KMS-11 (cell line): ENCODE measurements around the gene TTLL11.

ENCODE experiments used
- H2AFZ ChIP-seq: fragments of 200-600 bp; sonication (generic); 2 replicates; pipeline ENCODE4 v1.6.1; 2016; ENCODE audit warnings: antibody characterized with exemption, mixed run types, low read depth
- H3K27ac ChIP-seq: fragments of 200-600 bp; sonication (generic); 2 replicates; pipeline ENCODE4 v1.6.1; 2016; ENCODE audit warnings: mild to moderate bottlenecking, mixed run types
- H3K27me3 ChIP-seq: fragments of 200-600 bp; sonication (generic); 2 replicates; pipeline ENCODE4 v1.6.1; 2017; ENCODE audit warnings: mild to moderate bottlenecking, low read depth, mixed run types, moderate library complexity; ENCODE audit not compliant: insufficient read depth
- H3K36me3 ChIP-seq: fragments of 200-600 bp; sonication (generic); 2 replicates; pipeline ENCODE4 v1.6.1; 2017; ENCODE audit warnings: mild to moderate bottlenecking, mixed run types; ENCODE audit not compliant: insufficient read depth
- H3K4me1 ChIP-seq: fragments of 200-600 bp; sonication (generic); 2 replicates; pipeline ENCODE4 v1.6.1; 2016; ENCODE audit warnings: mild to moderate bottlenecking, low read depth, mixed run types; ENCODE audit not compliant: poor library complexity, severe bottlenecking
- H3K4me2 ChIP-seq: fragments of 200-600 bp; sonication (generic); 2 replicates; pipeline ENCODE4 v1.7.0; 2016; ENCODE audit warnings: mild to moderate bottlenecking, mixed run types
- H3K4me3 ChIP-seq: fragments of 200-600 bp; sonication (generic); IDR thresholded peaks from 2 replicates; pipeline ENCODE4 v1.6.1; 2017; ENCODE audit warnings: low read depth, low read length, mixed read lengths; ENCODE audit not compliant: insufficient read depth
- H3K79me2 ChIP-seq: fragments of 200-600 bp; sonication (generic); 2 replicates; pipeline ENCODE4 v1.6.1; 2016; ENCODE audit warnings: low read depth, mixed run types; ENCODE audit not compliant: insufficient read depth
- H3K9ac ChIP-seq: fragments of 200-600 bp; sonication (generic); 2 replicates; pipeline ENCODE4 v1.6.1; 2016; ENCODE audit warnings: mild to moderate bottlenecking, mixed run types
- H4K20me1 ChIP-seq: fragments of 200-600 bp; sonication (generic); 2 replicates; pipeline ENCODE4 v1.6.1; 2016; ENCODE audit warnings: mild to moderate bottlenecking, mixed run types; ENCODE audit not compliant: insufficient read depth
- CTCF ChIP-seq: fragments of 200-600 bp; sonication (generic); conservative IDR thresholded peaks from 2 replicates; pipeline ENCODE4 v1.6.1; 2017; ENCODE audit warnings: low read depth, mild to moderate bottlenecking, antibody characterized with exemption, low read length, moderate library complexity, mixed read lengths

Gene TTLL11

GRCh38 chr9:122055701-122056100 lies 37.4 kb downstream of the TTLL11 start:
- no peak for TF ChIP-seq CTCF
- H3K4me2 ChIP-seq: no peak overlapping the region
- H3K4me3 ChIP-seq: no peak overlapping the region
- no peaks in the 10 kb centered on the region; the same call in 1 of the 2 replicates for H3K27me3 ChIP-seq
- H3K4me1 ChIP-seq: peaks cover 15% of the 10 kb centered on the region
- no peak overlapping the region for H3K27ac ChIP-seq
- H3K9ac ChIP-seq: no peak overlapping the region
- H4K20me1 ChIP-seq: 0 out of 2 replicates have a peak, but pooled peaks cover 5% of the 10 kb centered on the region
- H3K36me3 ChIP-seq: no peaks in the 10 kb centered on the region
- H3K79me2 ChIP-seq: no peaks in the 10 kb centered on the region
- H2AFZ ChIP-seq: no peak overlapping the region

- Histone ChIP-seq H3K27me3 (no peaks in the 10 kb centered on the region; the same call in 1 of the 2 replicates), H3K27ac (no peak overlapping the region), H3K79me2 (no peaks in the 10 kb centered on the region), H3K4me1 (peaks cover 17% of the 10 kb centered on the region), H3K4me2 (no peak overlapping the region), H3K9ac (no peak overlapping the region), H3K4me3 (no peak overlapping the region), H4K20me1 (0 out of 2 replicates have a peak, but pooled peaks cover 5% of the 10 kb centered on the region), H3K36me3 (no peaks in the 10 kb centered on the region), H2AFZ (no peak overlapping the region)
- no peak for TF ChIP-seq CTCF
These were observed 39.3 kb downstream of the TTLL11 start for GRCh38 chr9:122053567-122054350.

GRCh38 chr9:122053064-122053463 lies 40.0 kb downstream of the TTLL11 start:
- H4K20me1 ChIP-seq: 0 out of 2 replicates have a peak, but pooled peaks cover 5% of the 10 kb centered on the region
- H2AFZ ChIP-seq: no peak overlapping the region
- H3K79me2 ChIP-seq: no peaks in the 10 kb centered on the region
- TF ChIP-seq CTCF: no peak
- H3K4me2 ChIP-seq: no peak overlapping the region
- H3K4me3 ChIP-seq: no peak overlapping the region
- no peak overlapping the region for H3K27ac ChIP-seq
- no peaks in the 10 kb centered on the region for H3K36me3 ChIP-seq
- H3K9ac ChIP-seq: no peak overlapping the region
- no peaks in the 10 kb centered on the region; the same call in 1 of the 2 replicates for H3K27me3 ChIP-seq
- H3K4me1 ChIP-seq: peaks cover 17% of the 10 kb centered on the region

GRCh38 chr9:122051351-122052321 lies 41.5 kb downstream of the TTLL11 start:
- Histone ChIP-seq H2AFZ (no peak overlapping the region), H3K27me3 (no peaks in the 10 kb centered on the region; the same call in 1 of the 2 replicates), H3K79me2 (no peaks in the 10 kb centered on the region), H3K27ac (no peak overlapping the region), H3K4me3 (no peak overlapping the region), H3K9ac (no peak overlapping the region), H4K20me1 (0 out of 2 replicates have a peak, but pooled peaks cover 5% of the 10 kb centered on the region), H3K4me2 (peak overlapping the region; percentile 42; the same call in 1 of the 2 replicates), H3K4me1 (peaks cover 17% of the 10 kb centered on the region), H3K36me3 (no peaks in the 10 kb centered on the region)
- TF ChIP-seq CTCF: no peak
